ENCODE measurements around the gene RNF213.

The RNF213 gene

GRCh38 chr17:80431246-80432195 is 170.9 kb downstream of the RNF213 start:
- H3K9ac ChIP-seq (ENCODE audit: low read length) = no peak overlapping the region

GRCh38 chr17:80432350-80432955 is 171.8 kb downstream of the RNF213 start:
- no peaks in the 10 kb centered on the region for H3K36me3 ChIP-seq (replicated peaks; ENCODE audit: low read depth, low read length)
- no peak overlapping the region for H3K4me3 ChIP-seq (ENCODE audit: low read length)
- no peaks in the 10 kb centered on the region for H3K4me1 ChIP-seq (ENCODE audit: low read length)
- no peaks in the 10 kb centered on the region for H3K27me3 ChIP-seq (ENCODE audit: low read depth, low read length)
- H3K27ac ChIP-seq (ENCODE audit: low read length) = no peak overlapping the region
- no peak overlapping the region for H3K4me2 ChIP-seq (ENCODE audit: low read length)
- no peak overlapping the region for H2AFZ ChIP-seq (ENCODE audit: low read depth, low read length)
- H3K79me2 ChIP-seq (ENCODE audit: low read length) = no peaks in the 10 kb centered on the region
- no peak for TF ChIP-seq EZH2phosphoT487 (IDR thresholded peaks at IDR 0.05; ENCODE audit: low read depth)
- TF ChIP-seq CTCF (IDR thresholded peaks at IDR 0.05; ENCODE audit: low read depth, low read length) = no peak
- no peaks in the 10 kb centered on the region for H4K20me1 ChIP-seq (ENCODE audit: insufficient read depth, low read length)
- no peak overlapping the region for H3K9ac ChIP-seq (ENCODE audit: low read length)
- no peaks in the 10 kb centered on the region for H3K9me3 ChIP-seq (ENCODE audit: insufficient read depth, low read length)

More at GRCh38 chr17:80431246-80432195, 170.9 kb downstream of the RNF213 start:
- no peaks in the 10 kb centered on the region for H4K20me1 ChIP-seq (ENCODE audit: insufficient read depth, low read length)
- H3K4me2 ChIP-seq (ENCODE audit: low read length) = no peak overlapping the region
- no peak overlapping the region for H3K27ac ChIP-seq (ENCODE audit: low read length)
- peaks cover 7% of the 10 kb centered on the region for H3K4me1 ChIP-seq (ENCODE audit: low read length)
- H3K27me3 ChIP-seq (ENCODE audit: low read depth, low read length) = no peaks in the 10 kb centered on the region
- H3K36me3 ChIP-seq (replicated peaks; ENCODE audit: low read depth, low read length) = no peaks in the 10 kb centered on the region
- no peaks in the 10 kb centered on the region for H3K9me3 ChIP-seq (ENCODE audit: insufficient read depth, low read length)
- H2AFZ ChIP-seq (ENCODE audit: low read depth, low read length) = no peak overlapping the region
- no peaks in the 10 kb centered on the region for H3K79me2 ChIP-seq (ENCODE audit: low read length)
- TF ChIP-seq EZH2phosphoT487 (IDR thresholded peaks at IDR 0.05; ENCODE audit: low read depth) = no peak
- no peak for TF ChIP-seq CTCF (IDR thresholded peaks at IDR 0.05; ENCODE audit: low read depth, low read length)
- no peak overlapping the region for H3K4me3 ChIP-seq (ENCODE audit: low read length)

- Histone ChIP-seq H2AFZ (ENCODE audit: low read depth, low read length) (no peak overlapping the region), H3K4me2 (ENCODE audit: low read length) (no peak overlapping the region)
- TF ChIP-seq CTCF (IDR thresholded peaks at IDR 0.05; ENCODE audit: low read depth, low read length) (no peak), EZH2phosphoT487 (IDR thresholded peaks at IDR 0.05; ENCODE audit: low read depth) (no peak)
Observed at GRCh38 chr17:80432961-80433550, 172.4 kb downstream of the RNF213 start.

More at GRCh38 chr17:80432961-80433550, 172.4 kb downstream of the RNF213 start:
- Histone ChIP-seq H3K79me2 (ENCODE audit: low read length) (no peaks in the 10 kb centered on the region), H3K4me3 (ENCODE audit: low read length) (no peak overlapping the region), H3K36me3 (replicated peaks; ENCODE audit: low read depth, low read length) (no peaks in the 10 kb centered on the region), H3K4me1 (ENCODE audit: low read length) (no peaks in the 10 kb centered on the region), H3K27me3 (ENCODE audit: low read depth, low read length) (no peaks in the 10 kb centered on the region), H3K27ac (ENCODE audit: low read length) (no peak overlapping the region), H3K9ac (ENCODE audit: low read length) (no peak overlapping the region), H4K20me1 (ENCODE audit: insufficient read depth, low read length) (no peaks in the 10 kb centered on the region), H3K9me3 (ENCODE audit: insufficient read depth, low read length) (no peaks in the 10 kb centered on the region)

All from OCI-LY3 (cell line).